CD4-positive, alpha-beta T cell treated with Interleukin-6 for 4 hours (primary cell): ENCODE measurements around the gene TMEM53.
A peak's percentile ranks its signal among the peaks of the same experiment; 100 is the strongest.

Experiments used
- DNase-seq: peaks from one replicate; pipeline ENCODE4 v3.0.0-alpha.2; 2020; ENCODE audit warnings: mixed read lengths

TMEM53 gene

DNA sequence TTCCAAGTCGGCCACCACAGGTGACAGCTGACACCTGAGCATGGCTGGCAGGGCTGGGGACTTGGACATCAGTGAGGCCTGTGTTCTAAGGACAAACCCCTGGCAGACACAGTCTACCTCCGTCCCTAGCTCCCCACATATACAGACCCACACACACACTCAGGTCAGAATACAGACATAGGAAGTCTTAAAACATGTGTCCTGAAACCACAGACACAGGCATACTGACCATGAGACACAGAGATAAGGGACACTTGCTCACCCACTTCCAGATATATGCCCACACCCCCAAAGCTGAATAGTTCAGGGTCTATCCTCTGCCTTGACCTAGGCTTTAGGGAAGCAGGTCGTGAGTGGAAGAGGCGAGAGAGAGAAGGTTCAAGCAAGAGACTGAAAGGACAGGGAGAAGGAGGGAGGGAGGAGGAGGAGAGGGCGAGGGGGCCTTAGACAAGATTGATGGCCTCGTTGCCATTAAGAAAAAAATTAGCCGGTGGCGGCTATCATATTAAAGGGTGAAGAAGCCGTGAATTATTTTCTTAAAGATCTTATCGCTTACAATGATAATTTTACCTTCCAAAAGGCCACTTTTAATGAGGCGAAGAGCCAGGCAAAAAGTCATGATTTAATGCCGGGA is 49.9 kb downstream of the TMEM53 start:
- no peak for DNase-seq

DNA sequence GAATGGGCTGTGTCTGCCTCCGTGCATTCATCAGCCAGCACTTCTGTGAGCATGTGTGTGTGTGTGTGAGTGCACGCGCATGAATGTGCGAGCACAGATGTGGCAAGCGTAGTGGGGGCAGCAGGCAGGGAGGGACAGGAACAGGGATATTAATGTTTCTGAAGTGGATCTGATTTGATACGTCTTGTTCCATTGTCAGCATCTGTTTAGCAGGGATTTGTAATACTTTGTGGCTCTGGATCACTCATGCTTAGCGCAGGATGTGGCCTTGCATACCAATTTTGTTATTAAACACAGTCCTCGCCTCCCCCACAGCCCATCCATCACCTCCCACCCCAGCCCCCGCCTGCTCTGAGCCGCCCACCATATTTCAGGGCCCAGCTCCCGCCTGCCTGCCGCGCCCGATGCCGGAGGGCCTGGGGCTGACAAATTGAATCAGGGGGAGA is 52.4 kb downstream of the TMEM53 start:
- DNase-seq, result no peak

DNA sequence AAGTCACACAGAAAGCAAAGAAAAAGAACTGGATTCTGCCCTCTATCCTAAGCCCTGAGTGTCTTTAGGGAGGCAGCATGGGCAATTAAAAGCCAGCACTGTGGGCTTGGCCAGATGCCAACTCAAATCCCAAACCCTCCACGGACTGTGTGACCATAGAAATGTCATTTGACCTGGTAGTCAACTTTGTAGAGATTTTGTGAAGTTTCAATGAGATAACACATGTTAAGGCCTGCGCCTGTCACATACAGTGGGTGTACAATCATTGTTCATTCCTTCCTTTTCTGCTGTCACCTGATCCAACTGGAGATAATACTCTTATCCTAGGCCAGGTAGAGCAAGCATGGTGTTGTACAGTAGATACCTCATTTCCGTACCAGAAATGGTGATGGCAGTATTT is 54.2 kb downstream of the TMEM53 start:
- no peak for DNase-seq

DNA sequence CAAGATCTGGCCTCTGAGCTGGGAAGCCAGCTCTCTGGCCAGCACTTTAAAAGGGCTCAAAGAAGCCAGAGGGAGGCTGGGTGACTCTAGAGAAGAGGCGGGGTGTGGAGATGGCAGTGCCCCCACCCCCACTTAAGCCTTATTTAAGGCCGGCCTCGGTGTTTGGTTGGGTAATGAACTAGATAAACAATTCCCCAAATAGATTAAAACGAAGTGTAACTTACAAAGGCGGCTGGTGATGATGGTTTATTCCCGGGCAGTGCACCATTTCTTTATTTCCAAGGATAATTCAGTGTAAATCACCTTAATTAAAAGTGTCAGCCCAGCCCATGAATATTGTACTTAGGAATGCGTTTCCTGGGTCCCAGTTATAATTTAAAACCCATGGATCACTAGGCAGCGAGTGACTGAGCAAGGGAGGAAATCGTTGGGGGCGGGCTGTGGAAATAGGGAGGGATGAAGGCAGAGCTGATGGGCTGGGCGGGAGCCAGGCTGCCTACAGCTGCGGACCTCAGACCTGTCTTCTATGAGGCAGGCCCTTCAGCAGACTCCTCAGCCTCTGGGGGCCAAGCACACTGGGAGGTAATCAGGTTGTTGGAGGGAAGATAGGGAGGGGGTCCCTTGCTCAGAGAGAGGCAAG is 54.9 kb downstream of the TMEM53 start:
- DNase-seq, result no peak

DNA sequence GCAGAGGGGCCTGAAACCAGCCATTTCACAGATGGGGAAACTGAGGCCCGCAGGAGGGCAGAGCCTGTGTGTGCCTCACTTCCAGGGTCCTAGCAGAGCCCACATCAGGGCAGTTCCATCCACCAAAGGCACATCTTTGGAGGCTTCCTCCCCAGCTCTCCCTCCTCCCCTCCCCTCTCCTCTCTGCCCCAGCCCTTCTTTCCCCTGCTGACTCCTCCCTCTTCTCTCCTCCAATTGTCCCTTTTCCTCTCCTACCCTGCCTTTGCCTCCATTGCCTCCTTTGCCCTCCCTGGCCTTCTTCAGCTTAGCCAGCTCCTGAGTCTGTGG is 56.6 kb downstream of the TMEM53 start:
- no peak for DNase-seq

DNA sequence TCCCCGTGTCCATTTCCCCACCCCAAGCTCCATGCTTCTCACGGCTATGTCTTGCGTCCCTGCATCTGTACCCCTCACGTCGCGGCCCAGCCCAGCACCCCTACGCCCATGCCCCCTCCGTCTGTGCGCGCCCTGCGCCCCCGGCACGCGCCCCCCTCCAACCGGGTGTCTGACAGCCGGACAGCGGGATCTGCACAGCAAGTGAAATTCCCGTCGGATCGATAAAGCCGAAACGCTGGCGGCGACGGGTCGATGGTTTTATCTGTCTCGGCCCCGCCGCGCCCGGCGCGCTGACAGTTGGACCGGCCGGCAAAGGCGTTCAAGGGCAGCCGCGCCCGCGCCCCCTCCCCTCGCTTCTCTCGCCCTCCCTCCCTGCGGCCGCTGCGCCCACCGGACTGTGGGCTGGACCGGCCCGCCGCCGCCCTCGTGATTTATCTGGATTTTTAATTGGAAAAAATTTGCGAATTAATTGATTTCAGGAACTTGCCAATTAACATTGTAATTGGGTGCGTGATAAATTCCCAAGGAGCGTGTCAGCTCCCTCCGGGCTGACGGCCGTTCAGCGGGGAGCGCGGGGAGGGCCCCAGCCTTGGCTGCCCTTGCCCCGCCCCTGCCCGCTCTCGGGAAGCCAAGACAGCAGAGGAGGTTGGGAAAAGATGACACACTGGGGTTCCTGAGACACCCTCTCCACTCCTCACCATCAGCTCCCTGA is 57.1 kb downstream of the TMEM53 start:
- DNase-seq, result no peak

DNA sequence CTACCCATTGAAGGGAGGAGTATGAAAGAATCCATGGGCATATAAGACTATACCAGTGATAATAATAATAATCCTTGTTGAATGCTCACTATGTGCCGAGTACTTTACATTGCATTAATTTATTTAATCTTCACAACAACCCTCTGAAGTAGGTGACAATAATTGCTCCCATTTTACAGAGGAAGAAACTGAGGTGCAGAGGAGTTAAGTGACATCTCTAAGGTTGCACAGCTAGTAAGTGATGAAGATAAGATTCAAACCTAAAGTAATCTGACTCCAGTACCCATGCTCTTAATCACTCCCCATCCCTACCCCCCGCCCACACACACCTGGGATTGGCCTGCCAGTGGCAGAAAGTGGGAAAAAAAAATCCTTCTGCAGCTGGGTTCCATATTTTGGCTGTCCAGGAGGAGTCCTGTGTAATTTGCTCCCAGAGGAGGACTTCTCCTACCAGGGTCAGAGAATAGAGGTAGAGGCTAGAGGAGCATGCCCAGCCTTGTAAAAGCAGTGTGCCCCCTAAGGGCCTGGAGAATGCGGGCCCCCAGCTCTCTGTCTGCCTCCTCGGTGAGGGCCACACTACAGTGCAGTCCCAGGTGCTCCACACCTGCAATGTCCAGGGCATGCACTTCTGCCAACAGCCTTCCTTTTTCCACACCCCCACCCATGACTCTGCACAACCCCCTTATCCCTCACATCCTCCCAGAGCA is 57.8 kb downstream of the TMEM53 start:
- DNase-seq, result no peak

DNA sequence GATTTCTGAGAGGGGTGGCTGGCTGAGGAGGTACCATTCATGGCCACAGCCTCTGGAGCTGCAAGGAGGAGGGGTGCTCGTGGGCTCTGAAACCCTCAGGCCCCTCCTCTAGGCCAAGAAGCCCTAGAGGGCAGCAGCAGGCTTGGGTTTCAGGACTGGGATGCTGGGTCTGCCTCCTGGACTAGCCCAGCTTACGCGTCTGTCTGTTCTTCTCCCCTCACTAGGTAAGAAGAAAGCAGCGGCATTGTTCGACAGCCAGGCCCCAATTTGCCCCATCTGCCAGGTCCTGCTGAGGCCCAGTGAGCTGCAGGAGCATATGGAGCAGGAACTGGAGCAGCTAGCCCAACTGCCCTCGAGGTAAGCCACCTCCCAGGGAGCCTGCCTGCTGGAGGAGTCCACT is 60.3 kb downstream of the TMEM53 start:
- no peak for DNase-seq

DNA sequence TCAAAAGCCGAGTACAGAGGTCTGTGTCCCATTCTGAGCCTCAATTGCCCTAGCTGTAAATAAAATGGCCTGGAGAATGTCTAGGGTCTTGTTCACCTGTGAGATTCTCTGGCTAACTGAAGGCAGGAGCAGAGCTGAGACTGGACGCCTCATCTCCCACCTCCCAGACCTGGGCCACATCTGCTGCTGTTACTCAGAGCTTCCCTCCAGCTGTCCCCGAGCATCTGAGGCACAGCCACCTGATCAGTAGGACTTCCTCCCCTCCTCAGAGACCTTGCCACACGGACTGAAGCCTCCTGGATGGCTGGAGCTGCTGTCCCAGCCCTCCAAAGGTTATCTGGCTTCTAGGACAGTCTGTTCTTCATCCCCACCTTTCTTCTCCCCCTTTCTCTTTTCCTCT is 62.4 kb downstream of the TMEM53 start:
- DNase-seq, result no peak

DNA sequence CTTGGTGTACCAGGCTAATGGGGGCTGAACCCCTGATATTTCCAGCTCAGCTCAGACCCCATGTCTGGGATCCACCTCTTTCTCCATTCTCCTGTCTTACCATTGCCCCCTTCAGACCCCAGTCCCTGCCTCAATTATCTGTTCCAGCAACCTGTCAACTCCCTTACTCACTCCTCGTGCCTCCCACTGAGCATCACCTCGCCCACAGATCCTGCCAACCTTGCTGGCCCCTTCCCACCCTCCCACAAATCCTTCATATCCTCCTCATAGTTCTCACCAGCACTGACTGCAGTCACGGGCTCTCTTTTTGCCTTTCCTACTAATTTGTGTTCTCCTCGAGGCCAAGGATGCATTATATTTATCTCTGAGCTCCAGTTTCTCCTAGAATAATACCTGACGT is 62.9 kb downstream of the TMEM53 start:
- DNase-seq, result no peak

DNA sequence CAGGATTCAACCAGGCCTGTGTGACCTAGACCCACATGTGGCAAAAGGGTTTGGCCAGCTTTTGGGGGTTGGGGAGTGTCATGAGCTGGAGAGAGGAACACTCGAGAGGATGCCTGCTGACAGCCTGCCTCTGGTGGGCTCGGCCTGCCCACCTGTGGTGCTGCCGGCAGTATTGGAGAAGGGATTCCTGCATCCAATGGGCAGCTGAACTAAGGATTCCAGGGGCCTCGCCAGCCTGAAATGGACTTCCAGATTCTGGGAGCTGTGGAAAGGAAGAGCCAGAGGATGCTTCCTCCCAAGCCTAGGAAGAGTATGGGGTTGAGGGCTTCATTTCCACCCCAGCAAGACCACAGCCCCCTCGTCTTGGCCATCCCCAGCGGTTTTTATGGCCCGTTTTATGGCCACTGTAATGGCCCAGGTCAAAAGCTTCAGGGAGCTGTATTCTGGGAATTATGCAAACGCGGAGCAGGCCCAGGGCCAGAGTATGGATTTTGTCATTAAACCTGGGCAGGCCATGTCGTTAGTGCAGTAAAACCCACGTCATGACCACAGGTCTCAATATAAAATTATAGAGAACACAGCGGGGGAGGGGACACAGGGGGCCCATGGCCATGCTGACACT is 63.6 kb downstream of the TMEM53 start:
- no peak for DNase-seq

DNA sequence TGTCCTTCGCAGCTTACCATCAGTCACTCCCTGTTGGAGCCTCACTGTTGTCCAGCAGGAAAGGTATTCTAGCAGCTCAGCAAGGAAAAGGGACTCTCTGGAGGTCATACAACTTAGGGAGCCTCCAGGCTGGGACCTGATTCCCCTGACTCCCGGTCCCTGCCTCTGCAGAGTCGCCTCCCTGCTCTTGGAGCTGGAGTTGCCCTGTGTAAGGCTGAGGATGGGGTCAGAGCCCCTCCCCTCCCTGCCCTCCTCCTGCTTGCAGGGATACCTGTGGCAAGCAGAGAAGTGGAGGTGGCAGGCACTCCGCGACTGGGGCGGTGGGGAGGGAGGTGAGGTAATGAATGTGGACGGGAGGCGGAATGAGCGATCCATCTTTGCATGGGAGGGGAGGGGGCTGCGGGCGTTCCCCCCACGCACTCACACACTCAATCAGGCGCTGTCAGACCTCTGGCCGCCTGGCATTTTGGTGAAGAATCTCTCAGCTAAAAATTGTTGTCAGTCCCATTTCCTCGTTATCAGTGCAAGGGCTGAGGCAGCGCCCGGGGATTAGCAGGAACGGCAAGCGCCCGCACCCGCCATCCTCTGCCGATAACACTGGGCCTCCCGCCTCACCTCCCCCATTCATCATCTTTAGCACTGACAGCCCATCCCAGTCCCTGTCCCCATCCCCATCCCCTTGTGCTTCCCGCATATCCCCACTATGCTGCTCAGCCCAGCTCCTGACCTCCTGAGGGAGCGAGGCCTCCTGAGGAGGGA is 64.3 kb downstream of the TMEM53 start:
- DNase-seq, result no peak

DNA sequence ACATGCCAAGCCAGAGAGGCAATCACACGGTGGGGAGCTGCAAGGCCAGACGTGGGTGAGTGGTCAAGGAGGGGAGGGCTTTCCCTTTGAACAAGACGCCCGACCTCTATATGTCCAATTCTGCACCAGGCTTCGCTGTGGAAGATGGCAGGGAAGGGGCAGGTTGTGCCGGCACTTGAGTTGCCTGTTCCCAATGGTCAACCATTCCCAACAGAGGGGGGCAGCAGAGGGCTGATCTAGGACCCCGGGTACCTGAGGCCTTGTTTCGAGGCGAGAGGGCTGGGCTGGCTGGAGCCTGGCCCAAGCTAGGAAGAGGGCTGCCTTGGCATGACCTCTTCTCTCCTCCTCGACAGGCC is 64.9 kb downstream of the TMEM53 start:
- peak; percentile 47 for DNase-seq

DNA sequence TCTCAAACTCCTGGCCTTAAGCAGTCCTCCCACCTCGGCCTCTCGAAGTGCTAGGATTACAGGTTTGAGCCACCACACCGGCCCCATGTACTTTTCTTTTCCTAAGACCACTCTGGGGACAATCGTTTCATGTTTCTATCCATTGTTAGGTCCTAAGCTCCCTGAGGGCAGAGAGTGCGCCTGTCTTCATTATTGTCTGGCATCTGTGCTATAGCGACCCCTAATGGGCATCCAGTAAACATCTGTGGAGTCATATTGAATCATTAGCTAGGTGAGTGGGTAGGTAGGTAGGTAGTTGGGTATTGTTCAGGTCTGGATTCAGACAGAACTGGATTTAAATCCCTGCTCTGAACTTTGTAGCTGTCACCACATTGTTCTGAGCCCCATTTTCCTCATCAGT is 66.1 kb downstream of the TMEM53 start:
- DNase-seq, result no peak

DNA sequence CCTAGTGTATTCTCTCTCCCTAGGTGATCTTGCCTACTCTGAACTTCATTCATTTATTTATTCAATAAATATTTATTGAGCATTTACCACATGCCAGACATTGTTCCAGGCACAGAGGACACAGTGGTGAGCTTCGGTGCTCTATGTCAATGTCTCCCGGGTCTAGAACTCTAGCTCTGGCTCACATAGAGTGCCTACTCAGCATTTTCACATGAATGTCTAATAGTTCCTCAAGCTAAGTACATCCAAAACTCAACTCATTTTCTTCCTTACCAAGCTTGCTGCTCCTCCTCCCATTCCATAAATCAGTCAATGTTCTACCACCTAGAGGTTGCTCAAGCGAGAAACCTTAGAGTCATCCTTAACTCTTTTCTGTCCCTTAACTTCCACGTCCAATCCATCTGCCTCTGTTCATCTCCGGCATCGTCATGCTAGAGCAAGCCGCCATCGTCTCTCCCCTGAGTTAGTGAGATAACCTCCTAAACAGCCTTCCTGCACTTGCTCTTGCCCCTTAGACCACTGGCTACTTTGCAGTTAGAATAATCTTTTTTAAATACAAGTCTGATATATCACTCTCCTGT is 67.5 kb downstream of the TMEM53 start:
- no peak for DNase-seq

DNA sequence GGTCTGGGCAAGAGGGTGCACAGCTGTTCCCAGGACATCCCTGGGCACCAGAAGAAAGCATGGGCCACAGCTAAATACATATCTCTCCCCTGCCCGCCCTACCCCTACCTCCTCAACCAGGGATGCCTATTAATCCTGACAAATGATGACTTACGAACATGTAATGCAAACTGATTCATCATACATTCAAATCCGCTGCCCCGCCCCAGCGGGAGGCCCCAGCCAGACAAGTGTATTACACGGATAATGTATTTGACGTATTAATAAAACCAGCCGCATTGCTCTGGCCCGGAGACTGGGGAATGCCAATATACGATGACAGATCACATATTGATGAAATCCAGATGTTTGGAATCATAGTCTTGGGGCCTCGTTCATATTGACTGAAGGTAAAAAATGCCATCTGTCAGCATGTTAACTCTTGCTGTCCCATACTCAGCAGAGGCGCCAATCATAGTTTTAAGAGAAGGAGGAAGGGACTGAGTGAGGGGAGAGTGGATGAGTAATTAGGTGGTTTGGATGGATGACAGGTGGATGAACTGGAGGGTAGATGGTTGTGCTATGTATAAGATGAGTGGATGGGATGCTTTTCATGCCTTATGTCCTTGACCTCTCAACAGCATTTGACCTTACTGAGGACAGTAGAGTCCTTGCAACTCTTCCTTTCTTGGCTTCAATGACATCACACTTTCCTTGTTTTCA is 68.2 kb downstream of the TMEM53 start:
- no peak for DNase-seq

DNA sequence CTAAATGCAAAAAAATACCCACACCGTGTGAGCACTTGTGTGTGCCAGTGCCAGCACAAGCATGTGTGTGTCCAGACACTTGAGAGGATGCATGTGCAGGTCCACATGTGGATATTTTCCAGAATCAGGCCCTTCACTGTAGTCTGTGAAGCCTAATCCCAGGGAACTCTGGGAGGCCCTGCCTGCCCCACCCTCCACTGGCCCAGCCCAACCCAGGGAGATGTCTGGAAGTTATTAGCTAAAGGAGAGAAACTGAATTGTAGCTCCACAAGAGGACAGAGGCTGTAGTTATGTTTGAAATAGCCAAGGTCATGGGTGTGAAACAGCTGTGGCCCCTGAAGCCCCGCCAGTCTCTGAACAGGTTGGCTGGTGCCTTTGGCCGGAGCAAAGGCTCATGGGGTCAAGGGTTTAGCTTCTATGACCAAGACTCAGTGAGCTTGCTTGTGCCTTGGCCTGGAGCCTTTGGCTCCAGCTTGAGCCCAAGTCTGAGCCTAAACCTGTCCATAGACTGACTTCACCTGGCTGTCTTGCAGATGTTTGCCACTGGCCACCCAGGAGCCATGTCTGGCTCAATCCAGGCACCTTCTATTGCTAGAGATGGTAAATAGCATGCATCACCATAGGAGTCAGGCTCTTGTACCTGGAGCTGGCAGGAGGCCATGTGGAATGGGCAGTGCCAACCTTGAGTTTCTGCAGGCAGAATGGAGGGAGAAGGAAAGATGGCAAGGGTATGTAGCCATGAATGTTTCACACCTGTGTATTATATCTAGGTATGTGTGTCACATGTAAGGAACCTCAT is 69.9 kb downstream of the TMEM53 start:
- no peak for DNase-seq

DNA sequence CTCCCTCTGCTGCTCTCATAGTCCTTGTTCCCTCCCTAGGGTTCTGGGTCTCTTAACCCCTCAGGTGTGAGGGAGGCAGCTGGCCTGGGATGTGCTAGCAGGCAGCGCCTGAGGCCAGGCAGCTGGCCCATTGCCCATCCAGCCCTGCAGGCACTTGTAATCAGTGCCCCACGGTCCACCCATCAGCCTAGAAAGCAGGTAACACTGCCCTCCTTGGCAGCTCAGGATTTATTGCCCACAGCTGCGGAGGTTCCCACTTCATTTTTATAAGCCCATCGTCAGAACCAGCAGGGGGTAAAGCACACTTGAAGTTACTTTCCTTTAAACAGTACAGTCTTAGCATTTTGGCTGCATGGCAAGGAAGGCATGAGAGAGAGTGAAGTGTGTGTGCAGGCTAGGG is 70.6 kb downstream of the TMEM53 start:
- DNase-seq, result no peak
